Measurements from ENCODE around the gene RASAL2. TPM values are rescaled to one million over a fixed set of nuclear protein-coding genes. Genes with fewer than 3 reads are reported as not detected.

The RASAL2 gene
- total RNA-seq, 1 experiment from 2014 or later = 31.6 TPM

- ChIA-PET CTCF (no interaction called here), POLR2A (no interaction called here)
- BruUV-seq (replicated peaks) = no TSS peak
Observed at GRCh38 chr1:178461104-178461503, 367.2 kb downstream of the RASAL2 start.

DNA sequence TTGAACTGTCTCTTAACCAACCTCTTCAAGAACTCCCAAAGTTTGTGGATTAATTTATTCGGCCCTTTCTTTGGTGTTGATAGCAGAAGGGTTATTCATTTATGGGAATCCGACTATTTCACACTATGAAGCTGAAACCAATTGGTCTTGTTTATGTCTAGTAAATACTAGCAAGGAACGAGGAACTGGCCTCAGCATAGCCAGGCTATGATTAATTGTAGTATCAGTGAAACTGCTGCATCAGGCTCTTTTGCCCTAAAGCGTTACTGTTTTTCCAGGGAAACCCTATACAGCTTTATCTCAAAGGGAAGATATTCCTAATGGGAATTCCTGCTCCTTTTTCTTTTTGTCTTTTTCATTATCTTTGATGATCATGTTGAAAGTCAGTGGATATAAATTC is 367.8 kb downstream of the RASAL2 start:
- DNase-seq (ENCODE audit: low read depth, low spot score) = no peak
- no peak for ATAC-seq
- H3K36me3 ChIP-seq (ENCODE audit: control insufficient read depth, insufficient read depth, low read length) = peaks cover 9% of the 10 kb centered on the region
- BruUV-seq (replicated peaks) = no TSS peak
- TF ChIP-seq SIN3A (IDR thresholded peaks at IDR 0.05; ENCODE audit: borderline replicate concordance, insufficient read depth, low read depth, low read length) (no peak), POLR2AphosphoS5 (IDR thresholded peaks at IDR 0.05; ENCODE audit: low read depth, low read length) (no peak)
- TF ChIP-seq, protein P1, sequence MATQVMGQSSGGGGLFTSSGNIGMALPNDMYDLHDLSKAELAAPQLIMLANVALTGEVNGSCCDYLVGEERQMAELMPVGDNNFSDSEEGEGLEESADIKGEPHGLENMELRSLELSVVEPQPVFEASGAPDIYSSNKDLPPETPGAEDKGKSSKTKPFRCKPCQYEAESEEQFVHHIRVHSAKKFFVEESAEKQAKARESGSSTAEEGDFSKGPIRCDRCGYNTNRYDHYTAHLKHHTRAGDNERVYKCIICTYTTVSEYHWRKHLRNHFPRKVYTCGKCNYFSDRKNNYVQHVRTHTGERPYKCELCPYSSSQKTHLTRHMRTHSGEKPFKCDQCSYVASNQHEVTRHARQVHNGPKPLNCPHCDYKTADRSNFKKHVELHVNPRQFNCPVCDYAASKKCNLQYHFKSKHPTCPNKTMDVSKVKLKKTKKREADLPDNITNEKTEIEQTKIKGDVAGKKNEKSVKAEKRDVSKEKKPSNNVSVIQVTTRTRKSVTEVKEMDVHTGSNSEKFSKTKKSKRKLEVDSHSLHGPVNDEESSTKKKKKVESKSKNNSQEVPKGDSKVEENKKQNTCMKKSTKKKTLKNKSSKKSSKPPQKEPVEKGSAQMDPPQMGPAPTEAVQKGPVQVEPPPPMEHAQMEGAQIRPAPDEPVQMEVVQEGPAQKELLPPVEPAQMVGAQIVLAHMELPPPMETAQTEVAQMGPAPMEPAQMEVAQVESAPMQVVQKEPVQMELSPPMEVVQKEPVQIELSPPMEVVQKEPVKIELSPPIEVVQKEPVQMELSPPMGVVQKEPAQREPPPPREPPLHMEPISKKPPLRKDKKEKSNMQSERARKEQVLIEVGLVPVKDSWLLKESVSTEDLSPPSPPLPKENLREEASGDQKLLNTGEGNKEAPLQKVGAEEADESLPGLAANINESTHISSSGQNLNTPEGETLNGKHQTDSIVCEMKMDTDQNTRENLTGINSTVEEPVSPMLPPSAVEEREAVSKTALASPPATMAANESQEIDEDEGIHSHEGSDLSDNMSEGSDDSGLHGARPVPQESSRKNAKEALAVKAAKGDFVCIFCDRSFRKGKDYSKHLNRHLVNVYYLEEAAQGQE (IDR thresholded peaks at IDR 0.05; ENCODE audit: insufficient read depth in 1 of 2, low read depth in 2 of 2, low read length in 1 of 2) = no peak
- TF ChIP-seq, protein P2, sequence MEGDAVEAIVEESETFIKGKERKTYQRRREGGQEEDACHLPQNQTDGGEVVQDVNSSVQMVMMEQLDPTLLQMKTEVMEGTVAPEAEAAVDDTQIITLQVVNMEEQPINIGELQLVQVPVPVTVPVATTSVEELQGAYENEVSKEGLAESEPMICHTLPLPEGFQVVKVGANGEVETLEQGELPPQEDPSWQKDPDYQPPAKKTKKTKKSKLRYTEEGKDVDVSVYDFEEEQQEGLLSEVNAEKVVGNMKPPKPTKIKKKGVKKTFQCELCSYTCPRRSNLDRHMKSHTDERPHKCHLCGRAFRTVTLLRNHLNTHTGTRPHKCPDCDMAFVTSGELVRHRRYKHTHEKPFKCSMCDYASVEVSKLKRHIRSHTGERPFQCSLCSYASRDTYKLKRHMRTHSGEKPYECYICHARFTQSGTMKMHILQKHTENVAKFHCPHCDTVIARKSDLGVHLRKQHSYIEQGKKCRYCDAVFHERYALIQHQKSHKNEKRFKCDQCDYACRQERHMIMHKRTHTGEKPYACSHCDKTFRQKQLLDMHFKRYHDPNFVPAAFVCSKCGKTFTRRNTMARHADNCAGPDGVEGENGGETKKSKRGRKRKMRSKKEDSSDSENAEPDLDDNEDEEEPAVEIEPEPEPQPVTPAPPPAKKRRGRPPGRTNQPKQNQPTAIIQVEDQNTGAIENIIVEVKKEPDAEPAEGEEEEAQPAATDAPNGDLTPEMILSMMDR (IDR thresholded peaks at IDR 0.05) = no peak
- H3K4me3 ChIP-seq (ENCODE audit: low read depth in 2 of 2, low read length in 2 of 2) = no peak overlapping the region
- H3K9me3 ChIP-seq (ENCODE audit: control insufficient read depth, insufficient read depth, low read depth, low read length) = no peaks in the 10 kb centered on the region
- in situ Hi-C loops (cut with HindIII; ENCODE audit: low pct_unique_long_range_greater_than_20kb, low sequenced_read_pairs) = no loop called here
- H3K27me3 ChIP-seq (ENCODE audit: control insufficient read depth, insufficient read depth, low read length) = no peaks in the 10 kb centered on the region
- intact Hi-C loops (cut with micrococcal nuclease; ENCODE audit: unreplicated experiment) = no loop called here
- ChIA-PET POLR2A (no interaction called here), CTCF (no interaction called here)
- H3K4me1 ChIP-seq (ENCODE audit: control insufficient read depth, insufficient read depth, low read length) = no peaks in the 10 kb centered on the region
- no peak overlapping the region for H3K27ac ChIP-seq (ENCODE audit: low read length)

More at GRCh38 chr1:178461104-178461503, 367.2 kb downstream of the RASAL2 start:
- no peaks in the 10 kb centered on the region for H3K9me3 ChIP-seq (ENCODE audit: control insufficient read depth, insufficient read depth, low read depth, low read length)
- in situ Hi-C loops (cut with HindIII; ENCODE audit: low pct_unique_long_range_greater_than_20kb, low sequenced_read_pairs) = no loop called here
- ATAC-seq (no peak), DNase-seq (ENCODE audit: low read depth, low spot score) (no peak)
- H3K27ac ChIP-seq (ENCODE audit: low read length) = no peak overlapping the region
- H3K4me1 ChIP-seq (ENCODE audit: control insufficient read depth, insufficient read depth, low read length) = no peaks in the 10 kb centered on the region
- TF ChIP-seq POLR2AphosphoS5 (IDR thresholded peaks at IDR 0.05; ENCODE audit: low read depth, low read length) (no peak), SIN3A (IDR thresholded peaks at IDR 0.05; ENCODE audit: borderline replicate concordance, insufficient read depth, low read depth, low read length) (no peak)
- no peaks in the 10 kb centered on the region for H3K27me3 ChIP-seq (ENCODE audit: control insufficient read depth, insufficient read depth, low read length)
- no peak overlapping the region for H3K4me3 ChIP-seq (ENCODE audit: low read depth in 2 of 2, low read length in 2 of 2)
- H3K36me3 ChIP-seq (ENCODE audit: control insufficient read depth, insufficient read depth, low read length) = peaks cover 8% of the 10 kb centered on the region
- intact Hi-C loops (cut with micrococcal nuclease; ENCODE audit: unreplicated experiment) = no loop called here

- in situ Hi-C loops (cut with HindIII; ENCODE audit: low pct_unique_long_range_greater_than_20kb, low sequenced_read_pairs) = no loop called here
Observed at GRCh38 chr1:178464141-178464540, 370.2 kb downstream of the RASAL2 start.

More at GRCh38 chr1:178464141-178464540, 370.2 kb downstream of the RASAL2 start:
- TF ChIP-seq SIN3A (IDR thresholded peaks at IDR 0.05; ENCODE audit: borderline replicate concordance, insufficient read depth, low read depth, low read length) (no peak), TCF7L2 (IDR thresholded peaks at IDR 0.05; ENCODE audit: low read depth, low read length) (no peak), POLR2AphosphoS5 (IDR thresholded peaks at IDR 0.05; ENCODE audit: low read depth, low read length) (no peak)
- TF ChIP-seq, protein P1 (IDR thresholded peaks at IDR 0.05; ENCODE audit: insufficient read depth in 1 of 2, low read depth in 2 of 2, low read length in 1 of 2) = no peak
- TF ChIP-seq, protein P2 (IDR thresholded peaks at IDR 0.05) = no peak
- BruUV-seq (replicated peaks) = no TSS peak
- no peak overlapping the region for H3K4me3 ChIP-seq (ENCODE audit: low read depth in 2 of 2, low read length in 2 of 2)
- DNase-seq (ENCODE audit: low read depth, low spot score) = no peak
- intact Hi-C loops (cut with micrococcal nuclease; ENCODE audit: unreplicated experiment) = no loop called here
- no peak overlapping the region for H3K27ac ChIP-seq (ENCODE audit: low read length)
- no peaks in the 10 kb centered on the region for H3K4me1 ChIP-seq (ENCODE audit: control insufficient read depth, insufficient read depth, low read length)
- H3K27me3 ChIP-seq (ENCODE audit: control insufficient read depth, insufficient read depth, low read length) = no peaks in the 10 kb centered on the region
- POLR2A ChIA-PET = no interaction called here
- no peak for ATAC-seq
- peaks cover 7% of the 10 kb centered on the region for H3K36me3 ChIP-seq (ENCODE audit: control insufficient read depth, insufficient read depth, low read length)
- no peaks in the 10 kb centered on the region for H3K9me3 ChIP-seq (ENCODE audit: control insufficient read depth, insufficient read depth, low read depth, low read length)
- CTCF ChIA-PET = no interaction called here
